Stimulated activated CD8-positive, alpha-beta memory T cell treated with anti-CD3 and anti-CD28 coated beads, Interleukin-12 subunit alpha, Interleukin-12 subunit beta, amount 100 ng/mL, for 24 hours (primary cell): Measurements from ENCODE around the gene CLHC1.
"Not testable (repeated sequence)": the region's sequence is repeated elsewhere in the genome, so short reads cannot be mapped to it uniquely, and the experiment has no call there.

Experiments
- DNase-seq: peaks from one replicate; pipeline ENCODE4 v3.0.0-alpha.2; 2020; ENCODE audit errors: extremely low read depth

CLHC1 gene

GRCh38 chr2:55136138-55136541 is 96.0 kb downstream of the CLHC1 start:
- no peak for DNase-seq

- DNase-seq: no peak
Measured at GRCh38 chr2:55135491-55135890, 96.6 kb downstream of the CLHC1 start.

- no peak for DNase-seq
Measured at GRCh38 chr2:55134316-55134706, 97.8 kb downstream of the CLHC1 start.

GRCh38 chr2:55133467-55134315 is 98.4 kb downstream of the CLHC1 start:
- DNase-seq: peak; percentile 9

GRCh38 chr2:55130849-55131248 is 101.2 kb downstream of the CLHC1 start:
- DNase-seq: no peak

GRCh38 chr2:55126643-55127042 is 105.5 kb downstream of the CLHC1 start:
- not testable (repeated sequence) for DNase-seq
